ENCODE measurements around the gene SORD.

SORD gene

GRCh38 chr15:45107941-45108630 is 85.1 kb downstream of the SORD start:
- TF ChIP-seq POLR2A (IDR thresholded peaks at IDR 0.05; ENCODE audit: low read depth, low read length) (no peak), POLR2AphosphoS5 (IDR thresholded peaks at IDR 0.05; ENCODE audit: low read depth, low read length) (no peak), TAF1 (IDR thresholded peaks at IDR 0.05; ENCODE audit: borderline replicate concordance, low read depth, low read length) (no peak)
- no peak for DNase-seq (ENCODE audit: insufficient read length)
- FAIRE-seq = no peak

- FAIRE-seq (no peak), DNase-seq (ENCODE audit: insufficient read length) (no peak)
- TF ChIP-seq POLR2A (IDR thresholded peaks at IDR 0.05; ENCODE audit: low read depth, low read length) (no peak), TAF1 (IDR thresholded peaks at IDR 0.05; ENCODE audit: borderline replicate concordance, low read depth, low read length) (no peak), POLR2AphosphoS5 (IDR thresholded peaks at IDR 0.05; ENCODE audit: low read depth, low read length) (no peak)
Observed at GRCh38 chr15:45110256-45110820, 87.3 kb downstream of the SORD start.

GRCh38 chr15:45111390-45112142 is 88.6 kb downstream of the SORD start:
- FAIRE-seq (no peak), DNase-seq (ENCODE audit: insufficient read length) (no peak)
- no peak for TF ChIP-seq POLR2A (IDR thresholded peaks at IDR 0.05; ENCODE audit: low read depth, low read length)

GRCh38 chr15:45112143-45112590 is 89.2 kb downstream of the SORD start:
- TF ChIP-seq POLR2A (IDR thresholded peaks at IDR 0.05; ENCODE audit: low read depth, low read length) = no peak
- TF ChIP-seq TAF1 (IDR thresholded peaks at IDR 0.05; ENCODE audit: borderline replicate concordance, low read depth, low read length) = no peak
- TF ChIP-seq POLR2AphosphoS5 (IDR thresholded peaks at IDR 0.05; ENCODE audit: low read depth, low read length) = no peak
- no peak for FAIRE-seq
- no peak for DNase-seq (ENCODE audit: insufficient read length)

GRCh38 chr15:45112591-45113379 is 89.8 kb downstream of the SORD start:
- no peak for FAIRE-seq
- DNase-seq (ENCODE audit: insufficient read length) = no peak

GRCh38 chr15:45113380-45113990 is 90.5 kb downstream of the SORD start:
- no peak for TF ChIP-seq POLR2A (IDR thresholded peaks at IDR 0.05; ENCODE audit: low read depth, low read length)
- TF ChIP-seq POLR2AphosphoS5 (IDR thresholded peaks at IDR 0.05; ENCODE audit: low read depth, low read length) = no peak
- TF ChIP-seq TAF1 (IDR thresholded peaks at IDR 0.05; ENCODE audit: borderline replicate concordance, low read depth, low read length) = no peak

More at GRCh38 chr15:45112591-45113379, 89.8 kb downstream of the SORD start:
- TF ChIP-seq TAF1 (IDR thresholded peaks at IDR 0.05; ENCODE audit: borderline replicate concordance, low read depth, low read length) (no peak), POLR2A (IDR thresholded peaks at IDR 0.05; ENCODE audit: low read depth, low read length) (no peak), POLR2AphosphoS5 (IDR thresholded peaks at IDR 0.05; ENCODE audit: low read depth, low read length) (no peak)

GRCh38 chr15:45114076-45114750 is 91.2 kb downstream of the SORD start, which contains the start of the genes DUOX2 and DUOXA2:
Gene DUOX2 (minus strand): TSS chr15:45114172. CDS start chr15:45113411, 761 bp downstream.
Gene DUOXA2 (plus strand): TSS chr15:45114326. CDS start chr15:45114606, 280 bp downstream.
- FAIRE-seq (no peak), DNase-seq (ENCODE audit: insufficient read length) (no peak)
- no peak for TF ChIP-seq TAF1 (IDR thresholded peaks at IDR 0.05; ENCODE audit: borderline replicate concordance, low read depth, low read length)
- TF ChIP-seq POLR2AphosphoS5 (IDR thresholded peaks at IDR 0.05; ENCODE audit: low read depth, low read length) = no peak
- TF ChIP-seq POLR2A (IDR thresholded peaks at IDR 0.05; ENCODE audit: low read depth, low read length) = no peak

More at GRCh38 chr15:45113380-45113990, 90.5 kb downstream of the SORD start:
- no peak for DNase-seq (ENCODE audit: insufficient read length)
- no peak for FAIRE-seq

- FAIRE-seq = no peak
- TF ChIP-seq POLR2A (IDR thresholded peaks at IDR 0.05; ENCODE audit: low read depth, low read length) = no peak
- no peak for TF ChIP-seq POLR2AphosphoS5 (IDR thresholded peaks at IDR 0.05; ENCODE audit: low read depth, low read length)
- no peak for TF ChIP-seq TAF1 (IDR thresholded peaks at IDR 0.05; ENCODE audit: borderline replicate concordance, low read depth, low read length)
- no peak for DNase-seq (ENCODE audit: insufficient read length)
Observed at GRCh38 chr15:45114751-45115085, 91.7 kb downstream of the SORD start.

GRCh38 chr15:45115312-45115820 is 92.4 kb downstream of the SORD start:
- DNase-seq (ENCODE audit: insufficient read length) (no peak), FAIRE-seq (no peak)
- no peak for TF ChIP-seq TAF1 (IDR thresholded peaks at IDR 0.05; ENCODE audit: borderline replicate concordance, low read depth, low read length)
- TF ChIP-seq POLR2A (IDR thresholded peaks at IDR 0.05; ENCODE audit: low read depth, low read length) = no peak
- no peak for TF ChIP-seq POLR2AphosphoS5 (IDR thresholded peaks at IDR 0.05; ENCODE audit: low read depth, low read length)

- no peak for FAIRE-seq
- no peak for TF ChIP-seq TAF1 (IDR thresholded peaks at IDR 0.05; ENCODE audit: borderline replicate concordance, low read depth, low read length)
- DNase-seq (ENCODE audit: insufficient read length) = no peak
Observed at GRCh38 chr15:45116006-45116481, 93.0 kb downstream of the SORD start.

Data from GM12892 (cell line).